Cardiac muscle cell (in vitro differentiated cells and primary cell): Measurements from ENCODE around the gene STRIT1. TPM values are rescaled to one million over a fixed set of nuclear protein-coding genes. Genes with fewer than 3 reads are reported as not detected.

Experiments
- DNase-seq, 2 donors: peaks; one replicate each; pipeline versions ENCODE4 v3.0.0 to v3.0.0-alpha.2; 2010 to 2017; ENCODE audit warnings: low read depth in 1 of 2, low spot score in 1 of 2
- H3K27ac ChIP-seq: fragments of 200-600 bp; sonication (generic); 2 replicates; pipeline ENCODE4 v1.5.1; 2016
- H3K27me3 ChIP-seq: fragments of 200-600 bp; sonication (generic); 2 replicates; pipeline ENCODE4 v1.6.0; 2016; ENCODE audit warnings: control low read depth
- H3K36me3 ChIP-seq: fragments of 200-600 bp; sonication (generic); 2 replicates; pipeline ENCODE4 v1.5.1; 2016; ENCODE audit warnings: control low read depth
- H3K4me1 ChIP-seq: fragments of 200-600 bp; sonication (generic); 2 replicates; pipeline ENCODE4 v1.8.1; 2017; ENCODE audit warnings: low read depth, mild to moderate bottlenecking, mixed run types
- H3K4me3 ChIP-seq: fragments of 200-600 bp; sonication (generic); 2 replicates; pipeline ENCODE4 v1.5.1; 2016; ENCODE audit warnings: mild to moderate bottlenecking
- H3K9me3 ChIP-seq: fragments of 200-600 bp; sonication (generic); 2 replicates; pipeline ENCODE4 v1.5.1; 2017; ENCODE audit warnings: low read depth, mild to moderate bottlenecking, control low read depth
- polyA plus RNA-seq: library from polyadenylated mRNA; unstranded; fragments of >200 nt; fragmentation: Nextera tagmentation; extraction: Ambion mirVana; gene quantifications from 2 replicates; pipeline ENCODE4 v1.2.1, GENCODE V29; 2016
- total RNA-seq: library from RNA; depleted of rRNA; stranded (reverse); fragments of >200 nt; gene quantifications from 2 replicates; pipeline ENCODE4 v1.2.3, GENCODE V29; 2016
- TF ChIP-seq, protein P1 (sequence below): IDR thresholded peaks from 2 replicates; pipeline ENCODE4 v1.5.1; 2012; ENCODE audit warnings: low read depth, mild to moderate bottlenecking, low read length

The STRIT1 gene
- total RNA-seq (not detected in 2 replicates), polyA plus RNA-seq (not detected in 2 replicates)

DNA sequence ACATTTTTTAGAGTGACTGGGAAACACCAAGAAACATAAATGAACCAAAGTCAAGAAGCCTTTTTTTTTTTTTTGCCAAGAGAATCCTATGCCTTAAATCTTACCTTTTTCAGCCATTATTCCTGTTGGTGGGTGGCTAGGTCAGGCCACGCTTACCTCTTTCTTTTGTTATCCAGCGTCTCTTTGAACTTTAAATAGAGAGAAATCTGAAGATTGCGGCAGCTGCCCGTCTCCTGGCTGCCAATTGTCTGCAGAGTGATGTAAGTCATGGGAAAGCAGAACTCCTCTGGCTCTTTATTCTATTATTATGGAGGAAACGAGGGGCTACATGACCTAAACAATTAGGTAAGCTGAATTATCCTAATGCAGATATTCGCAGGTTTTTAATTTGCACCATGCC lies at the start of gene STRIT1:
Gene STRIT1, minus strand, starts transcription at position 168 of the 400 bp plus-strand sequence.
- DNase-seq: no peak
- Histone ChIP-seq H3K4me3 (no peak within 1 kb of the TSS), H3K4me1 (no peaks in the 10 kb centered on the region), H3K36me3 (no peaks in the 10 kb centered on the region), H3K27ac (no peak within 1 kb of the TSS), H3K9me3 (no peaks in the 10 kb centered on the region), H3K27me3 (no peaks in the 10 kb centered on the region)
- TF ChIP-seq, protein P1, sequence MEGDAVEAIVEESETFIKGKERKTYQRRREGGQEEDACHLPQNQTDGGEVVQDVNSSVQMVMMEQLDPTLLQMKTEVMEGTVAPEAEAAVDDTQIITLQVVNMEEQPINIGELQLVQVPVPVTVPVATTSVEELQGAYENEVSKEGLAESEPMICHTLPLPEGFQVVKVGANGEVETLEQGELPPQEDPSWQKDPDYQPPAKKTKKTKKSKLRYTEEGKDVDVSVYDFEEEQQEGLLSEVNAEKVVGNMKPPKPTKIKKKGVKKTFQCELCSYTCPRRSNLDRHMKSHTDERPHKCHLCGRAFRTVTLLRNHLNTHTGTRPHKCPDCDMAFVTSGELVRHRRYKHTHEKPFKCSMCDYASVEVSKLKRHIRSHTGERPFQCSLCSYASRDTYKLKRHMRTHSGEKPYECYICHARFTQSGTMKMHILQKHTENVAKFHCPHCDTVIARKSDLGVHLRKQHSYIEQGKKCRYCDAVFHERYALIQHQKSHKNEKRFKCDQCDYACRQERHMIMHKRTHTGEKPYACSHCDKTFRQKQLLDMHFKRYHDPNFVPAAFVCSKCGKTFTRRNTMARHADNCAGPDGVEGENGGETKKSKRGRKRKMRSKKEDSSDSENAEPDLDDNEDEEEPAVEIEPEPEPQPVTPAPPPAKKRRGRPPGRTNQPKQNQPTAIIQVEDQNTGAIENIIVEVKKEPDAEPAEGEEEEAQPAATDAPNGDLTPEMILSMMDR: no peak

GRCh38 chr3:155342344-155342743 lies 48.9 kb upstream of the STRIT1 start:
- Histone ChIP-seq H3K27ac (no peak overlapping the region), H3K9me3 (no peaks in the 10 kb centered on the region), H3K4me1 (no peaks in the 10 kb centered on the region), H3K4me3 (no peak overlapping the region), H3K36me3 (no peaks in the 10 kb centered on the region), H3K27me3 (no peaks in the 10 kb centered on the region)
- TF ChIP-seq, protein P1: no peak
- no peak for DNase-seq

DNA sequence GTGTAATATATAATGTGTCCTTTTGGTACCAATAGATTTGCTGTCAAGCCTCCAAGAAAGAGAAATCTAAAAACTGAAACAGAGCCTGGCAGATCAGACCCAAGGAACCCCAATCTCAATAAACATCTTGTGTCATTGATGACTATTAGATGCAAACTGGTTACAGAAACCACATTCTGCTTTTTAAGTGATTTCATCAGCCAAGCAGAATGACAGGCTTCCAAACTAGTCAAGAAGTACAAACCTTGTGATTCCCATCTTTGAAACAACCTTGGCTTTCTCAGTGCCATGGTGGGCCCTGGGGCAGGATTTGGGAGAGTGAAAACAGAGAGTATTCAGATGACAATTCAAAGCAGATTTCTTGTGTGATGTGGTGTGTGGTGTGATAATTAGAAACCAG lies 45.6 kb upstream of the STRIT1 start:
- H3K4me3 ChIP-seq: no peak overlapping the region
- no peak for DNase-seq
- no peak overlapping the region for H3K27ac ChIP-seq
- H3K27me3 ChIP-seq: no peaks in the 10 kb centered on the region
- no peaks in the 10 kb centered on the region for H3K36me3 ChIP-seq
- no peaks in the 10 kb centered on the region for H3K4me1 ChIP-seq
- no peaks in the 10 kb centered on the region for H3K9me3 ChIP-seq
- TF ChIP-seq, protein P1: no peak

GRCh38 chr3:155335724-155336354 lies 42.4 kb upstream of the STRIT1 start:
- Histone ChIP-seq H3K4me1 (no peaks in the 10 kb centered on the region), H3K4me3 (no peak overlapping the region), H3K27ac (no peak overlapping the region), H3K36me3 (no peaks in the 10 kb centered on the region), H3K27me3 (no peaks in the 10 kb centered on the region), H3K9me3 (no peaks in the 10 kb centered on the region)
- no peak for DNase-seq
- TF ChIP-seq, protein P1: no peak

- H3K36me3 ChIP-seq: no peaks in the 10 kb centered on the region
- H3K9me3 ChIP-seq: no peaks in the 10 kb centered on the region
- TF ChIP-seq, protein P1: no peak
- peak in 1 of 2 donors; percentile 73 for DNase-seq
- no peaks in the 10 kb centered on the region for H3K4me1 ChIP-seq
- no peaks in the 10 kb centered on the region for H3K27me3 ChIP-seq
- H3K4me3 ChIP-seq: no peak overlapping the region
- H3K27ac ChIP-seq: no peak overlapping the region
These were observed 41.6 kb upstream of the STRIT1 start for GRCh38 chr3:155334914-155335723.
